ENCODE data around the gene WWOX.

- TF ChIP-seq POLR2A (IDR thresholded peaks at IDR 0.05; ENCODE audit: extremely low read depth, insufficient read length): no peak
- TF ChIP-seq, protein P1, sequence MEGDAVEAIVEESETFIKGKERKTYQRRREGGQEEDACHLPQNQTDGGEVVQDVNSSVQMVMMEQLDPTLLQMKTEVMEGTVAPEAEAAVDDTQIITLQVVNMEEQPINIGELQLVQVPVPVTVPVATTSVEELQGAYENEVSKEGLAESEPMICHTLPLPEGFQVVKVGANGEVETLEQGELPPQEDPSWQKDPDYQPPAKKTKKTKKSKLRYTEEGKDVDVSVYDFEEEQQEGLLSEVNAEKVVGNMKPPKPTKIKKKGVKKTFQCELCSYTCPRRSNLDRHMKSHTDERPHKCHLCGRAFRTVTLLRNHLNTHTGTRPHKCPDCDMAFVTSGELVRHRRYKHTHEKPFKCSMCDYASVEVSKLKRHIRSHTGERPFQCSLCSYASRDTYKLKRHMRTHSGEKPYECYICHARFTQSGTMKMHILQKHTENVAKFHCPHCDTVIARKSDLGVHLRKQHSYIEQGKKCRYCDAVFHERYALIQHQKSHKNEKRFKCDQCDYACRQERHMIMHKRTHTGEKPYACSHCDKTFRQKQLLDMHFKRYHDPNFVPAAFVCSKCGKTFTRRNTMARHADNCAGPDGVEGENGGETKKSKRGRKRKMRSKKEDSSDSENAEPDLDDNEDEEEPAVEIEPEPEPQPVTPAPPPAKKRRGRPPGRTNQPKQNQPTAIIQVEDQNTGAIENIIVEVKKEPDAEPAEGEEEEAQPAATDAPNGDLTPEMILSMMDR (IDR thresholded peaks at IDR 0.05; ENCODE audit: low read depth, low read length): no peak
These were observed 996.8 kb downstream of the WWOX start for GRCh38 chr16:79096246-79096645.

All from NB4 (cell line).